ENCODE data around the gene PCDHA1.

- TF ChIP-seq CTCF (IDR thresholded peaks at IDR 0.05; ENCODE audit: borderline replicate concordance, extremely low read depth, low read length, poor library complexity, severe bottlenecking) = no peak
- no peak for TF ChIP-seq EZH2 (IDR thresholded peaks at IDR 0.05; ENCODE audit: borderline replicate concordance, low read depth, low read length, severe bottlenecking)
Observed at GRCh38 chr5:140767444-140767843, 18.5 kb upstream of the PCDHA1 start.

Measured in DND-41 (cell line).